Fibroblast of lung (primary cell): Measurements from ENCODE around the gene MCM3AP. TPM values are rescaled to one million over a fixed set of nuclear protein-coding genes. Genes with fewer than 3 reads are reported as not detected.

Source experiments
- DNase-seq, 2 donors: peaks; one replicate each; pipeline versions ENCODE4 v3.0.0 to v3.0.0-alpha.2; 2010; ENCODE audit warnings: low read depth in 2 of 2
- H2AFZ ChIP-seq: 2 replicates; pipeline ENCODE4 v1.5.1; 2012; ENCODE audit warnings: low read length, control low read depth, inconsistent platforms
- H3K27ac ChIP-seq: 2 replicates; pipeline ENCODE4 v1.5.1; 2011; ENCODE audit warnings: low read length, control low read depth; ENCODE audit not compliant: insufficient read depth
- H3K27me3 ChIP-seq: 2 replicates; pipeline ENCODE4 v1.5.1; 2011; ENCODE audit warnings: mild to moderate bottlenecking, low read length; ENCODE audit not compliant: control insufficient read depth, insufficient read depth
- H3K36me3 ChIP-seq: 2 replicates; pipeline ENCODE4 v1.5.1; 2011; ENCODE audit warnings: low read length; ENCODE audit not compliant: control insufficient read depth, insufficient read depth
- H3K4me1 ChIP-seq: 2 replicates; pipeline ENCODE4 v1.5.1; 2011; ENCODE audit warnings: low read length; ENCODE audit not compliant: control insufficient read depth, insufficient read depth; ENCODE audit errors: extremely low read depth
- H3K4me2 ChIP-seq: 2 replicates; pipeline ENCODE4 v1.5.1; 2011; ENCODE audit warnings: low read length, control low read depth; ENCODE audit not compliant: insufficient read depth; ENCODE audit errors: extremely low read depth
- H3K4me3 ChIP-seq, 4 experiments: fragments of 200-600 bp in 1 of 4; sonication (generic) in 1 of 4; replicated peaks in 1 of 4; 2 replicates each; pipeline ENCODE4 v1.5.1; 2011 to 2016; ENCODE audit warnings: low read length in 4 of 4, low read depth in 3 of 4, mild to moderate bottlenecking in 3 of 4, control low read depth in 2 of 4, inconsistent platforms in 1 of 4, mixed read lengths in 1 of 4; ENCODE audit not compliant: insufficient read depth in 1 of 4; ENCODE audit errors: control extremely low read depth in 1 of 4
- H3K79me2 ChIP-seq: 2 replicates; pipeline ENCODE4 v1.5.1; 2012; ENCODE audit warnings: mild to moderate bottlenecking, low read length, inconsistent platforms; ENCODE audit not compliant: control insufficient read depth, insufficient read depth
- H3K9ac ChIP-seq: 2 replicates; pipeline ENCODE4 v1.5.1; 2011; ENCODE audit warnings: mild to moderate bottlenecking, low read length, control low read depth; ENCODE audit not compliant: insufficient read depth
- H3K9me3 ChIP-seq: 2 replicates; pipeline ENCODE4 v1.5.1; 2012; ENCODE audit warnings: low read depth, low read length; ENCODE audit not compliant: control insufficient read depth, insufficient read depth
- H4K20me1 ChIP-seq: 2 replicates; pipeline ENCODE4 v1.5.1; 2011; ENCODE audit warnings: low read length; ENCODE audit not compliant: control insufficient read depth, insufficient read depth; ENCODE audit errors: extremely low read depth
- EZH2 ChIP-seq: IDR thresholded peaks from 2 replicates; pipeline ENCODE4 v1.5.1; 2012; ENCODE audit warnings: low read length, control low read depth, mild to moderate bottlenecking; ENCODE audit errors: missing control alignments
- polyA plus RNA-seq, 2 donors: library from polyadenylated mRNA; depleted of rRNA in 1 of 2; stranded (reverse) in 1 of 2; unstranded in 1 of 2; fragments of >200 nt; gene quantifications; 2 replicates each; pipeline ENCODE4 v1.2.1, GENCODE V29; 2011 to 2012; ENCODE audit warnings: missing spikeins in 1 of 2
- total RNA-seq: library from RNA; depleted of rRNA; stranded (reverse); fragments of >200 nt; gene quantifications from 2 replicates; pipeline ENCODE4 v1.2.1, GENCODE V29; 2014
- TF ChIP-seq, protein P1 (sequence below), 2 donors: IDR thresholded peaks in 1 of 2; conservative IDR thresholded peaks in 1 of 2; 1 replicate in 1 of 2; 2 replicates in 1 of 2; pipeline ENCODE4 v1.5.1; 2011 to 2012; ENCODE audit warnings: low read length in 2 of 2, control low read depth in 1 of 2, inconsistent platforms in 1 of 2, low read depth in 1 of 2, mild to moderate bottlenecking in 1 of 2

Gene MCM3AP
- total and polyA plus RNA-seq, 2 donors (not counting 1 experiment from before 2014, with no cell fraction given), result 40.4 to 64.6 TPM

DNA sequence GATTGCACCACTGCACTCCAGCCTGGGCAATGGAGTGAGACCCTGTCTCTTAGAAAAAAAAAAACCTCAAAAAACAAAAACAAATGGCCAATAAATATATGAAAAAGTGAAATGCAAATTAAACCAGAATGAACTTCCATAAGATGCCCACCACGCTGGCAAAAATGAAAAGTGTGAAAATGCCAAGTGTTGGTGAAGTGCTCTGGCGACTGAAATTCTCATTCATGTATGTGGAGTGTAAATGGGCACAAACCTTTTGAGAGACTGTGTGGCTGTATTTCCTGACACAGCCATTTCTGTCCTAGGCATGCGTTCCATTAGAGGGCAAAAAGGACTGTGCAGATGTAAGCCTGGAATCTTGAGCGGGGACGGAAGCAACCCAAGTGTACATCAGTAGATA, 19.0 kb upstream of the MCM3AP start:
- Histone ChIP-seq H3K36me3 (peaks cover 7% of the 10 kb centered on the region), H3K4me2 (no peak overlapping the region)
- TF ChIP-seq EZH2, result no peak
- TF ChIP-seq, protein P1, sequence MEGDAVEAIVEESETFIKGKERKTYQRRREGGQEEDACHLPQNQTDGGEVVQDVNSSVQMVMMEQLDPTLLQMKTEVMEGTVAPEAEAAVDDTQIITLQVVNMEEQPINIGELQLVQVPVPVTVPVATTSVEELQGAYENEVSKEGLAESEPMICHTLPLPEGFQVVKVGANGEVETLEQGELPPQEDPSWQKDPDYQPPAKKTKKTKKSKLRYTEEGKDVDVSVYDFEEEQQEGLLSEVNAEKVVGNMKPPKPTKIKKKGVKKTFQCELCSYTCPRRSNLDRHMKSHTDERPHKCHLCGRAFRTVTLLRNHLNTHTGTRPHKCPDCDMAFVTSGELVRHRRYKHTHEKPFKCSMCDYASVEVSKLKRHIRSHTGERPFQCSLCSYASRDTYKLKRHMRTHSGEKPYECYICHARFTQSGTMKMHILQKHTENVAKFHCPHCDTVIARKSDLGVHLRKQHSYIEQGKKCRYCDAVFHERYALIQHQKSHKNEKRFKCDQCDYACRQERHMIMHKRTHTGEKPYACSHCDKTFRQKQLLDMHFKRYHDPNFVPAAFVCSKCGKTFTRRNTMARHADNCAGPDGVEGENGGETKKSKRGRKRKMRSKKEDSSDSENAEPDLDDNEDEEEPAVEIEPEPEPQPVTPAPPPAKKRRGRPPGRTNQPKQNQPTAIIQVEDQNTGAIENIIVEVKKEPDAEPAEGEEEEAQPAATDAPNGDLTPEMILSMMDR (conservative IDR thresholded peaks at IDR 0.05 in 1 of 2, IDR thresholded peaks at IDR 0.05 in 1 of 2; ENCODE audit: low read depth in 1 of 2, low read length in 2 of 2), result no peak

DNA sequence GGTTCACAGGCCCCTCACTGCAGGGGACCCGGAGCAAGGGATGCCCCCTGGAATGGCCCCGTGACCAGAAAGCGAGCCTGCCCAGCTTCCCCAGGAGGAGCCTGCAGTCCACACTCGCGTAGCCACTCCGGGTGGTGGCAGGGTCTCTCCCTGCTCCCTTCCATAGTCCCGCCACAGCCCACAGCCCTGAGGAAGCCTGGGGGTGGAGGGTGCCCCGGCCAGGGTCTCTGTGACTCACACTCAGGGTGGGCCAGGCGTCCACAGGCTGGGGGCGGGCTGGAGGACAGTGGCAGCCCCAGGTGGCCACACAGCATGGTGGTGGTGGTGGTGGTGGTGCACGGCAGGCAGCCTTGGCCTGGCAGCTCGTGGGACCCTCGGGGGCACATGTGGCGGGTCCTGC, 16.3 kb upstream of the MCM3AP start:
- peaks cover 9% of the 10 kb centered on the region for H3K36me3 ChIP-seq

More for the DNA sequence above, 19.0 kb upstream of the MCM3AP start:
- no peaks in the 10 kb centered on the region for H3K4me1 ChIP-seq
- H3K79me2 ChIP-seq, result no peaks in the 10 kb centered on the region
- no peak overlapping the region for H2AFZ ChIP-seq
- no peak overlapping the region for H3K4me3 ChIP-seq
- no peak overlapping the region for H3K27ac ChIP-seq
- no peaks in the 10 kb centered on the region for H3K27me3 ChIP-seq
- no peak for DNase-seq
- H4K20me1 ChIP-seq, result no peaks in the 10 kb centered on the region
- H3K9ac ChIP-seq, result no peak overlapping the region
- no peaks in the 10 kb centered on the region for H3K9me3 ChIP-seq

DNA sequence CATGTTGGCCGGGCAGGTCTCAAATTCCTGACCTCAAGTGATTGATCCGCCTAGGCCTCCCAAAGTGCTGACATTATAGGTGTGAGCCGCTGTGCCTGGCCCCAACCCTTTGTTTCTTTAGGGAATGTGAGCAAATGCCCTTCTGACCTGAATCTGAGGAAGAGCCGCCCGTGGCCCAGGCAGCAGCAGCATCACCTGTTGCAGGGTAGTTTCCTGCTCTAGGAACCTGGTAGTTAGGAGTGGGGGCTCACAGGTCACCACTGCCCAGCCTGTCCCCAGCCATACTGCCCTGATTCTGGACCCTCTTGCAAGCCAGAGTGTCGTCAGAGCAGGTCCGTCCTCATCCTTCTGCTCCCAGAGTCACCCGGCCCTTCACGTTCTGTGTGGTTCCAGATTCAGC, 13.8 kb upstream of the MCM3AP start:
- no peak overlapping the region for H3K4me3 ChIP-seq
- H3K27ac ChIP-seq, result no peak overlapping the region
- TF ChIP-seq EZH2, result no peak
- TF ChIP-seq, protein P1 (conservative IDR thresholded peaks at IDR 0.05 in 1 of 2, IDR thresholded peaks at IDR 0.05 in 1 of 2; ENCODE audit: low read depth in 1 of 2, low read length in 2 of 2), result no peak
- H3K9ac ChIP-seq, result no peak overlapping the region
- no peaks in the 10 kb centered on the region for H3K27me3 ChIP-seq
- no peak overlapping the region for H3K4me2 ChIP-seq
- H2AFZ ChIP-seq, result no peak overlapping the region
- H3K36me3 ChIP-seq, result peaks cover 3% of the 10 kb centered on the region
- DNase-seq, result no peak
- H3K9me3 ChIP-seq, result no peaks in the 10 kb centered on the region
- H3K79me2 ChIP-seq, result no peaks in the 10 kb centered on the region
- no peaks in the 10 kb centered on the region for H4K20me1 ChIP-seq
- peaks cover 9% of the 10 kb centered on the region for H3K4me1 ChIP-seq

More for the DNA sequence above, 16.3 kb upstream of the MCM3AP start:
- Histone ChIP-seq H3K27me3 (no peaks in the 10 kb centered on the region), H3K4me1 (no peaks in the 10 kb centered on the region), H4K20me1 (no peaks in the 10 kb centered on the region), H3K4me2 (no peak overlapping the region), H2AFZ (no peak overlapping the region), H3K4me3 (no peak overlapping the region), H3K79me2 (no peaks in the 10 kb centered on the region), H3K9ac (no peak overlapping the region), H3K27ac (no peak overlapping the region), H3K9me3 (no peaks in the 10 kb centered on the region)
- DNase-seq, result no peak
- TF ChIP-seq EZH2, result no peak
- TF ChIP-seq, protein P1 (conservative IDR thresholded peaks at IDR 0.05 in 1 of 2, IDR thresholded peaks at IDR 0.05 in 1 of 2; ENCODE audit: low read depth in 1 of 2, low read length in 2 of 2), result no peak
